ENCODE measurements around the gene ZP2.
A peak's percentile ranks its signal among the peaks of the same experiment; 100 is the strongest.
"Not testable (repeated sequence)": the region's sequence is repeated elsewhere in the genome, so short reads cannot be mapped to it uniquely, and the experiment has no call there.

ZP2 gene

GRCh38 chr16:21169249-21169981 is 42.0 kb downstream of the ZP2 start:
- DNase-seq: no peak

- DNase-seq: no peak
Observed at GRCh38 chr16:21167929-21168602, 43.3 kb downstream of the ZP2 start.

GRCh38 chr16:21167360-21167759 is 44.0 kb downstream of the ZP2 start:
- DNase-seq: no peak

- no peak for DNase-seq
Observed at GRCh38 chr16:21166561-21166961, 44.8 kb downstream of the ZP2 start.

- DNase-seq: no peak
Observed at GRCh38 chr16:21164521-21165168, 46.7 kb downstream of the ZP2 start.

- DNase-seq: no peak
Observed at GRCh38 chr16:21163576-21163975, 47.8 kb downstream of the ZP2 start.

- DNase-seq: no peak
Observed at GRCh38 chr16:21162661-21163151, 48.7 kb downstream of the ZP2 start.

GRCh38 chr16:21161211-21161610 is 50.2 kb downstream of the ZP2 start:
- DNase-seq: no peak

- no peak for DNase-seq
Observed at GRCh38 chr16:21160276-21160675, 51.1 kb downstream of the ZP2 start.

GRCh38 chr16:21159281-21159951 is 52.0 kb downstream of the ZP2 start:
- no peak for DNase-seq

GRCh38 chr16:21158208-21159110 is 52.9 kb downstream of the ZP2 start, which contains the start of gene LDAF1:
LDAF1 (plus strand) TSS chr16:21158674; CDS start chr16:21161183, 2,509 bp downstream.
- peak; percentile 68 for DNase-seq

GRCh38 chr16:21157632-21158031 is 53.7 kb downstream of the ZP2 start:
- DNase-seq: no peak

GRCh38 chr16:21156767-21157467 is 54.5 kb downstream of the ZP2 start:
- DNase-seq: no peak

- DNase-seq: not testable (repeated sequence)
Observed at GRCh38 chr16:21156011-21156410, 55.4 kb downstream of the ZP2 start.

GRCh38 chr16:21153124-21153729 is 58.1 kb downstream of the ZP2 start:
- DNase-seq: not testable (repeated sequence)

GRCh38 chr16:21152160-21153030 is 59.0 kb downstream of the ZP2 start:
- not testable (repeated sequence) for DNase-seq

GRCh38 chr16:21150375-21151001 is 60.9 kb downstream of the ZP2 start, which contains the start of gene DNAH3:
DNAH3 (minus strand) TSS chr16:21150846; CDS start chr16:21150319, 527 bp downstream.
- DNase-seq: peak; percentile 50
